Esophagus squamous epithelium (tissue), 5 donors: Measurements from ENCODE around the gene STK10. TPM values are rescaled to one million over a fixed set of nuclear protein-coding genes. Genes with fewer than 3 reads are reported as not detected.
A peak's percentile ranks its signal among the peaks of the same experiment; 100 is the strongest.

Source experiments
- DNase-seq: peaks from one replicate; lab custom pipeline; 2025; lab: John Stamatoyannopoulos, UW
- H3K27ac ChIP-seq, 4 donors: fragments of 200-600 bp; sonication (generic); one replicate each; pipeline ENCODE4 v1.5.1; 2016 to 2019; ENCODE audit warnings: mild to moderate bottlenecking in 1 of 4
- H3K27me3 ChIP-seq, 4 donors: fragments of 200-600 bp; sonication (generic); 1 replicate in 3 of 4; 2 replicates in 1 of 4; pipeline versions ENCODE4 v1.5.1 to v1.6.0; 2017 to 2021; ENCODE audit warnings: antibody characterized with exemption in 1 of 4
- H3K36me3 ChIP-seq, 3 donors: fragments of 200-600 bp; sonication (generic); one replicate each; pipeline ENCODE4 v1.5.1; 2016 to 2019
- H3K4me1 ChIP-seq, 3 donors: fragments of 200-600 bp; sonication (generic); one replicate each; pipeline ENCODE4 v1.5.1; 2017 to 2019
- H3K4me3 ChIP-seq, 4 donors: fragments of 200-600 bp; sonication (generic); 1 replicate in 3 of 4; 2 replicates in 1 of 4; pipeline ENCODE4 v1.5.1; 2016 to 2019; ENCODE audit warnings: mild to moderate bottlenecking in 2 of 4, moderate library complexity in 1 of 4
- H3K9me3 ChIP-seq, 3 donors: fragments of 200-600 bp; sonication (generic); one replicate each; pipeline ENCODE4 v1.5.1; 2016 to 2019
- CTCF ChIP-seq, 6 experiments: fragments of 450-650 bp in 4 of 6; fragments of 200-600 bp in 2 of 6; sonication (generic) in 2 of 6; IDR thresholded peaks; one replicate each; pipeline ENCODE4 v1.5.1; 2016 to 2019; ENCODE audit warnings: antibody characterized with exemption in 6 of 6, mild to moderate bottlenecking in 4 of 6, moderate library complexity in 4 of 6
- POLR2A ChIP-seq, 4 donors: fragments of 450-650 bp; IDR thresholded peaks; one replicate each; pipeline ENCODE4 v1.6.1; 2017; ENCODE audit warnings: antibody characterized with exemption in 4 of 4, mild to moderate bottlenecking in 4 of 4, moderate library complexity in 3 of 4
- WGBS, 2 donors: methylation state at CpG; one replicate each; pipeline ENCODE4 v1.1.5; 2018; 5-methylcytosine and 5-hydroxymethylcytosine counted together
- intact Hi-C: fragments of 100-400 bp; cut with DNase I; formaldehyde crosslinking; loops from one replicate; pipeline ENCODE4 v1.15.0; 2022
- total RNA-seq, 4 donors: library from RNA; depleted of rRNA; stranded (reverse); fragments of >200 nt; gene quantifications; one replicate each; pipeline ENCODE4 v1.1.0, GENCODE V29; 2016
- donor health status: DM: yes; HTN: yes; CAD: no.

The STK10 gene
- total RNA-seq, 4 donors from 2014 or later = 5.4 to 15.6 (median 8.9) TPM

- no peak for TF ChIP-seq CTCF (IDR thresholded peaks at IDR 0.05)
- peaks cover 0 to 15% (median 5%) of the 10 kb centered on the region in 3 donors for H3K4me1 ChIP-seq
- H3K9me3 ChIP-seq = no peaks in the 10 kb centered on the region
- no peak overlapping the region for H3K4me3 ChIP-seq
- no peak for DNase-seq
- no peak overlapping the region for H3K27ac ChIP-seq
- H3K27me3 ChIP-seq = no peaks in the 10 kb centered on the region
- intact Hi-C loops = no loop called here
- peaks cover 0 to 44% (median 0%) of the 10 kb centered on the region in 3 donors for H3K36me3 ChIP-seq
- 78 to 82% methylated on average over 14 of the region's 15 CpGs for WGBS, 2 donors
Measured at GRCh38 chr5:172063463-172064235, 124.4 kb downstream of the STK10 start.

DNA sequence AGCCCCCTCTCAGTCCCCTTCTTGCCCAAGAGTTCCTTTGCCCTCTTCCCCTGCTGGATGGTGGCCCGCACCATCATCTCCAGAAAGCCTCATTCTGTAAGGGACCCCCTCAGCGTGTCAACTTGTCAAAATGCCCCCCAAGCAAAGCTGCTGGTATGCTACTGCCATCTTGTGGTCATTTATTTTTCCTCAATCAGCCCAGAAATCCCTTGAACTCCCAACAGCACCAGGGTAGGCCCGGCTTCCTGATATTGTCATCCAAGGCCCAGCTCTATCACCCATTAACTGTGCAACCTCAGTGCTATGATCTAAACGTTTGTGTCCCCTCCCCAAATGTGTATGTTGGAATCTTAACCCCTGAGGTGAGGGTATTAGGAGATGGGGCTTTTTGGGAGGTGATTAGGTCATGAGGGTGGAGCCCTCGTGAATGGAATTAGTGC lies 128.3 kb downstream of the STK10 start:
- intact Hi-C loops = no loop called here
- no peak for DNase-seq
- TF ChIP-seq POLR2A (IDR thresholded peaks at IDR 0.05) = no peak
- TF ChIP-seq CTCF (IDR thresholded peaks at IDR 0.05) = peak in 5 of 6 experiments; percentile 17 to 59 (median 44)
- Histone ChIP-seq H3K36me3 (peaks cover 0 to 65% (median 0%) of the 10 kb centered on the region in 3 donors), H3K4me1 (no peaks in the 10 kb centered on the region), H3K9me3 (no peaks in the 10 kb centered on the region), H3K4me3 (no peak overlapping the region), H3K27ac (no peak overlapping the region), H3K27me3 (no peaks in the 10 kb centered on the region)
- 61 to 72% methylated on average over 5 of the region's 5 CpGs for WGBS, 2 donors

DNA sequence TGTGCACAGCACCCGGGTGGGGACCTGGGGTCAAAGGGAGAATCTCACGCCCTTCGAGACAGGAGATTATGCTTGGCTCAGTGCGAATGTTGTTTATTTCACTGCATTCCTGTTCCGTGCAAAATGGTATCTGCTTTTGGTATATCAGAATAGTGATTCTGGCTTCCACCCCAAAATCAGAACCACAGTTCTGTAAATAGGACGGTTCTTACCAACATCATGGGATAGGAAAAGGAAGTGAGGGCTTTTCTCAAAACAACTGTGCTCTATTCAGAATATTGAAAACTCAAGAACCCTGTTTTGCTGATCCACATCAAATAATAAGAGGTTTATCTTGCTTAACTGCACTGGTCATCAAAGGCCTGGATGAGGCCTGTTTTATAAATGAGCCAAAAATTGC lies 129.9 kb downstream of the STK10 start:
- WGBS, 2 donors = 78% methylated on average over 6 of the region's 6 CpGs
- H3K4me3 ChIP-seq = no peak overlapping the region
- H3K27ac ChIP-seq = no peak overlapping the region
- no peak for DNase-seq
- H3K9me3 ChIP-seq = no peaks in the 10 kb centered on the region
- no peaks in the 10 kb centered on the region for H3K27me3 ChIP-seq
- intact Hi-C loops = no loop called here
- TF ChIP-seq CTCF (IDR thresholded peaks at IDR 0.05) (no peak), POLR2A (IDR thresholded peaks at IDR 0.05) (no peak)
- no peaks in the 10 kb centered on the region for H3K4me1 ChIP-seq
- peaks cover 0 to 61% (median 0%) of the 10 kb centered on the region in 3 donors for H3K36me3 ChIP-seq

DNA sequence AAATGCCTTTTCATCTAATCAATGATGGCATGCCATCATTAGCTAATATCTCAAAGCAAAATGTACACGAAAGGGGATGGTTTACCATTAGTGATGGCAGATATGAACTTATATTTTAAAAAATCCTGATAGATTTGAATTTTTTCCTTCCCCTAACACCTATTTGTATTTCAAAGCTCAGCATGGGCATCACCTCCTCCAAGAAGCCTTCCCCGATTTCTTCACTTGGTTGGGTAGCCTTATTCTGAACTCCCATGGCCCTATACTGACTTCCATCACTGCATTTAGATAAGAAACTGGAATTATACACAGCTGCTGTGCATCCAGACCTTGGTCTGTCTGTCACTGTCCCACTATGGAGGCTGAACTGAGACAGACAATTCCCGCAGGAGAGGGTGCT lies 132.0 kb downstream of the STK10 start:
- intact Hi-C loops = no loop called here
- no peaks in the 10 kb centered on the region for H3K27me3 ChIP-seq
- H3K4me1 ChIP-seq = peaks cover 0 to 3% (median 0%) of the 10 kb centered on the region in 3 donors
- no peak overlapping the region for H3K27ac ChIP-seq
- H3K36me3 ChIP-seq = peaks cover 0 to 64% (median 0%) of the 10 kb centered on the region in 3 donors
- no peaks in the 10 kb centered on the region for H3K9me3 ChIP-seq
- TF ChIP-seq POLR2A (IDR thresholded peaks at IDR 0.05) = no peak
- TF ChIP-seq CTCF (IDR thresholded peaks at IDR 0.05) = no peak
- WGBS, 2 donors = 94 to 100% methylated on average over 3 of the region's 3 CpGs
- DNase-seq = no peak
- no peak overlapping the region for H3K4me3 ChIP-seq

GRCh38 chr5:172055421-172055820 lies 132.6 kb downstream of the STK10 start:
- DNase-seq = no peak
- no peak overlapping the region for H3K27ac ChIP-seq
- peaks cover 0 to 3% (median 0%) of the 10 kb centered on the region in 3 donors for H3K4me1 ChIP-seq
- intact Hi-C loops = no loop called here
- TF ChIP-seq CTCF (IDR thresholded peaks at IDR 0.05) = no peak
- no peak for TF ChIP-seq POLR2A (IDR thresholded peaks at IDR 0.05)
- H3K9me3 ChIP-seq = no peaks in the 10 kb centered on the region
- WGBS, 2 donors = 94 to 98% methylated on average over 7 to 19 of the region's 19 CpGs
- H3K4me3 ChIP-seq = no peak overlapping the region
- no peaks in the 10 kb centered on the region for H3K27me3 ChIP-seq
- H3K36me3 ChIP-seq = peaks cover 0 to 64% (median 0%) of the 10 kb centered on the region in 3 donors
